Stimulated activated CD8-positive, alpha-beta memory T cell treated with anti-CD3 and anti-CD28 coated beads, Interleukin-4, amount 100 ng/mL, for 48 hours (primary cell): ENCODE results near the gene TTLL10.

Experiments used
- DNase-seq: peaks from one replicate; pipeline ENCODE4 v3.0.0-alpha.2; 2020

The TTLL10 gene

GRCh38 chr1:1210726-1211540 lies 37.3 kb downstream of the TTLL10 start:
- DNase-seq: peak; percentile 24

DNA sequence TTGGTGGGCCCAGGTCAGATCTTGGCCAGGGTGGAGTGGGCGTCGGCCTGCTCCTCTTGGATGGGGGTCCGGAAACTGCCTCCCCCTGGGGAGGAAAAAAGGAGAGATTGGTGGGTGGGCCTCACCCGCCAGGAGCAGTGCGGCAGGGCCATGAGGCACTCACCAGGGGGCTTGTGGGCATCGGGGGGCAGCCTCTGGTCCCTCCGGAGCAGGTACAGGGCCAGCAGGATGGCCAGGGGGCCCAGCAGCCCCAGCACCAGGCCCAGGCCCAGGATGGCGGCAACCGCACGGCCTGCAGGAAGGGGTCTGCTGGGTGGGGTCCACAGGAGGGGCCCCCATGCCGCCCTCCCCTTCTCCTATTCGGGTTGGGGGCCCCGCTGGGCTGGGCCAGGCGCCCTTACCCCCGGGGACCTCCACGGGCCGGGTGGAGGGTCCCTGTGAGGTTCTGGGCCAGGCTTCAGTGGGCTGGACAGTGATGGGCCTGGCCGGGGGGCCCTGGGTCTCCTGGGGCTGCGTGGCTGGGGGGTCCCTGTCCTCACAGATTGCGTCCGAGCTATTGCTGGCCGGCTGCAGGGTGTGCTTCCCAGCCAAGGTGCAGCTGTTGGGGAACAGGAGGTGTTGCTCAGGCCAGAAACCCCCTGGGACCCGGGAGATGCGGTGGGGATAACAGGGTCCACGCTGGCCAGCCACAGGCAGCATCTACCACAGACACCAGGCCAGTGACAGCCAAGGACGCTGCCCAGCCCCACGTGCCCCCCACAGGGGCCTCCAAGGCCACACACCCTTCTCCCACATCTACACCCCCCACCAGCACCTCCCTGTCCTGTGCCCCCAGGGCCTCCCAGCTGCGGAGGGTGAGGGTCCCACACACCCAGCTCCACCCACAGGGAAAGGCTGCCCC lies 38.1 kb downstream of the TTLL10 start:
- no peak for DNase-seq

- peak; percentile 74 for DNase-seq
Observed at GRCh38 chr1:1212780-1213344, 39.2 kb downstream of the TTLL10 start.

GRCh38 chr1:1213345-1214265 lies 39.9 kb downstream of the TTLL10 start, which contains the start of gene TNFRSF4:
TSS of gene TNFRSF4 (minus strand) at chr1:1214153. CDS start at chr1:1214127, 26 bp downstream.
- peak; percentile 67 for DNase-seq

GRCh38 chr1:1215080-1215676 lies 41.5 kb downstream of the TTLL10 start:
- no peak for DNase-seq

GRCh38 chr1:1215881-1216605 lies 42.4 kb downstream of the TTLL10 start:
- no peak for DNase-seq

DNA sequence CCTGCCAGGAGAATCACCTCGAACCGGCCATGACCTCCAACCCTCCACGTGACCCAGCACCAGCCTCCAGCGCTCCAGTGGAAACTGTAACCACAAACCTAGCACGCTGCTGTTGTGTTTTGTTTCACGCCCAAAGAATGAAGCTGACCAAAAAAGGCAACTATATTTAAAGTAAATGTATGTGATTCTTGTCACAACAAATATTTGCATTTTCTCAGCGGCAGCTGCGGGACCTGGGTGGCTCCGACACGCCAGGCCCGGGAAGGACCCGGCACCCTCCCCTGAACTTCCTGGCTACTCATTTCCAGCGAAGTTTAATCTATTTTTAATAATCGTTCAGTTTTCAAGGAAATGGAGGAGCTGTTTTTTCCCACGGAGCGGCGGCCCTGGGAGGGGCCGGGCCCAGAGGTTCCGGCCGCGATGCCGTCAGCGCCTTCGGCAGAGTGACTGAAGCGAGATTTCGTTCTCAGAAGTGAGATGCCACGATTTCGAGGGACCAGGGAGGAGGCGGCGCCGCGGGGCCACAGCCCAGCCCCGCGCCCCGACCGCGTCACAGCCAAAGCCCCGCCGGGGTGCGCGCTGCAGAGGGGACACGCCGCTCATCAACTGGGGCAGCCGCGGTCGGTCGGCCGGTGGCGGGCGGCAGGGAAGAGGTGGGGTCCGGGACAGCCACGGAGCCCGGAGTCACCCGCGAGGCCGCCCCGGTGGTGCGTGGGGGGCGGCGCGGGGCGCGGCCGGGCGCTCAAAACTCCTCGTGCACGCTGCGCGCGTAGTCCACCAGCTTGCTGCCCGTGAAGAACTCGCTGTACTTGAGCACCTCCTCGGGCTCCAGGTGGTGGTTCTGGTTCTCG lies 43.3 kb downstream of the TTLL10 start:
- peak; percentile 60 for DNase-seq

GRCh38 chr1:1217621-1218523 lies 44.2 kb downstream of the TTLL10 start:
- peak; percentile 73 for DNase-seq

GRCh38 chr1:1218524-1219200 lies 45.0 kb downstream of the TTLL10 start:
- DNase-seq: no peak

GRCh38 chr1:1219341-1219740 lies 45.7 kb downstream of the TTLL10 start:
- peak; percentile 71 for DNase-seq

DNA sequence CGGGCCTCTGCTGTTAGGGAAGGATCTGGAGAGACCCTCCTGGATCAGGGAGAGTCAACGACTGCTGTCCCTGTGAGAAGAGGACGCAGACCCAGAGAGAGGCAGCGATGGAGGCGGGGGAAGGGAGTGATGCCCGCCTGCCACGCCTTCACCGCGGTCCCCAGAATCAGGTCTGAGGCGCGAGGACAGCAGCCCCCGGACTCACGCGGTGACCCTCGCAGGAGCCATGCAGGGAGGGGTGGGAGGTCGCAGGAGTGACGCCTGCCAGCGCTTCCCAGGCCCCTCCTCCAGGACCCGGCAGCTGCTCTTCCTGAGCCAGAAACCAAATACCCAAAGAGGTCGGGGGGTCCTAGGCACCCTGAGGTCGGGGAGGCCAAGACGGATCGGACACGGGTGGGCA lies 46.5 kb downstream of the TTLL10 start:
- no peak for DNase-seq

DNA sequence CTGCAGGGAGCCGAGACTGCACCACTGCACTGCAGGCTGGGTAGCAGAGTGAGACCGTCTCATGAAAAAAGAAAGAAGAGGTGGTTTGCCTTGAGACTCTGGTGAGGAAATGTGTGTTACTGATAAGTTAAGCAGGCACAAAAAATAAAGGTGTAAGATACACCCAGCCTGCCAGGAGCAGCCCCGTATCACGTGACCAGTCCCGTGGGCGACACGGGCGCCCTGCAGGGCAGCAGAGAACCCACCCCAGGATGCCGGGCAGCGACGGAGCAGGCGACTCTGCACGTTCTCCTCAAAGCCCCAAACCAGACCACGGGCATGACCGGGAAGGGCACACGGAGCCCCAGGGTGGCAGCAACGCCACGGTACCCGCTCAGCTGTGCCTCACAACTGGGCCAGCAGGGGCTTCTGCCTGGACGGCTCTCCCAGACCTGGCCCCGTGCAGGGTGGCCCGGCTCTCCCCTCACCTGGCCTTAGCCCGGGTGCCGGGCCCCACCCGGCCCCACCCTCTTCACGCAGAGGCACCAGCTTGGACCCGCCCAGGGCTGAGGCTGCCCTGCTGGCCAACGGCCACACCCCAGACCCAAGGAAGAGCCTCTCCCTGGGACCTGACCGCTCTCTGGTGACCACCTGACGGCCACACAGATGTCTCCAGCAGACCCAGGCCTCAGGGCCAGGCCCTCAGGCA lies 48.4 kb downstream of the TTLL10 start:
- no peak for DNase-seq

GRCh38 chr1:1222575-1223225 lies 49.0 kb downstream of the TTLL10 start:
- DNase-seq: no peak

- DNase-seq: no peak
Observed at GRCh38 chr1:1223321-1223720, 49.6 kb downstream of the TTLL10 start.

DNA sequence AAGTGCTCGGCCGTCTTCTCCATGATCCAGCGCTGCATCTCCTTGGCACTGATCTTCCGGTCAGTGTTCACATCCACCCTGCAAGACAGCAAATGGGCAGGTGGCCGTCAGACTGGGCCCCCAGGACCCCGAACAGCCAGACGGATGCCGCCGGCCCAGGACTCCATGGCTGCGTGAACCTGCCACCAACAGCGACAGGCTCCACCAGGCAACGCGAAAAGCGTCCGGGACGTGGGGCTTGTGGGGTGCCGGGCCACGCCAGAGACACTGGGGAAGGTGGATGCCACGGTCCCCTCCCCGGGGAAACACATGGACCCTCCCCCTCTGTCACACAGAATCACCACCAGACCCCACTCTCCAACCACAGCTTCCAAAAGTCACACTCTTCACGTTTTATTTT lies 50.2 kb downstream of the TTLL10 start:
- no peak for DNase-seq

- DNase-seq: no peak
Observed at GRCh38 chr1:1225238-1225845, 51.7 kb downstream of the TTLL10 start.

- DNase-seq: no peak
Observed at GRCh38 chr1:1225913-1226312, 52.2 kb downstream of the TTLL10 start.
